Skeletal muscle satellite cell (primary cell): Measurements from ENCODE around the gene HLA-DQB2.
"Not testable (repeated sequence)": the region's sequence is repeated elsewhere in the genome, so short reads cannot be mapped to it uniquely, and the experiment has no call there.

ENCODE experiments used
- H3K27me3 ChIP-seq: 2 replicates; pipeline ENCODE4 v1.7.0; 2013; ENCODE audit warnings: low read length; ENCODE audit not compliant: control insufficient read depth, insufficient read depth
- H3K36me3 ChIP-seq: 2 replicates; pipeline ENCODE4 v1.7.0; 2013; ENCODE audit warnings: mild to moderate bottlenecking, control low read depth, low read length; ENCODE audit not compliant: insufficient read depth
- H3K4me1 ChIP-seq: 2 replicates; pipeline ENCODE4 v1.7.0; 2013; ENCODE audit warnings: low read length; ENCODE audit not compliant: control insufficient read depth, insufficient read depth
- H3K4me2 ChIP-seq: 2 replicates; pipeline ENCODE4 v1.7.0; 2013; ENCODE audit warnings: mild to moderate bottlenecking, low read length
- H3K4me3 ChIP-seq: 2 replicates; pipeline ENCODE4 v1.7.0; 2013; ENCODE audit warnings: low read length
- H3K9ac ChIP-seq: 2 replicates; pipeline ENCODE4 v1.7.0; 2013; ENCODE audit warnings: mild to moderate bottlenecking, low read depth, low read length, moderate library complexity
- H3K9me3 ChIP-seq: replicated peaks from 2 replicates; pipeline ENCODE4 v1.7.0; 2013; ENCODE audit warnings: mild to moderate bottlenecking, control low read depth, low read length

HLA-DQB2 gene

DNA sequence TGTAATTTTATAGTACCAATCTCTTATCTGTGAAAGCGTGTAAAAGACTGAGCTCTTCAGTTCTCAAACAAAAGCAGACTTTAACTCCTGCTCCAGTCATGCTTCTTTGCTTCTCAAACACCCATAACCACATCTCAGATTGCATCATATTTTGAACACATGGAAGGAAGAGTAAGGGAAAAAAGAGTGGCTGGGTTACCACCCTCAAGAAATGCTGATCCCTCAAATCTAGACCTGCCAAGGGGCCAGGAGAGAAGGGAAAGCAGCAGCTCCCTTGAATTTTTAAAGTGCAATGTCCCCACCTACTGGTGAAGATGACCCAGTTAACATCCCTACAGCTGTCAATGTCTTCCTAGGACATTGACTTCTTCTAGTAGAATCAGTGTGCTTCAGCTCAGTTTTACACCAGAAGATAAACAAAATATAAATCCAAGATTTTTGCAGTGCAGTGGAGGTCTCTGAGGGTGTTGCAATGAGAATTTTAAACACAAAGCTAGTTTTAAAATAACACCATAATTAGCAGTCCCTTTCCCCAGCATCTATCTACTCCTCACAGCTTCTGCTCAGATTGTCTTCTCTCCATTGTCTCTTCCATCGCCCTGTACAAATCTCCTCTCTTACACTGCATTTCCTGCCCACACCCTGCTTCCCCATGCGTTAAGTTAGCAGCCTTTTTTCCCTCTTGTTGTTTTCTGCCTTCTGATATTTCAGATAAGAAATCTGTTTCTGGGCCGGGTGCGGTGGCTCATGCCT, 22.6 kb upstream of the HLA-DQB2 start:
- Histone ChIP-seq H3K27me3 (peaks cover 19% of the 10 kb centered on the region), H3K4me1 (no peaks in the 10 kb centered on the region), H3K9me3 (no peaks in the 10 kb centered on the region), H3K4me3 (no peak overlapping the region), H3K36me3 (no peaks in the 10 kb centered on the region), H3K9ac (no peak overlapping the region), H3K4me2 (no peak overlapping the region)

DNA sequence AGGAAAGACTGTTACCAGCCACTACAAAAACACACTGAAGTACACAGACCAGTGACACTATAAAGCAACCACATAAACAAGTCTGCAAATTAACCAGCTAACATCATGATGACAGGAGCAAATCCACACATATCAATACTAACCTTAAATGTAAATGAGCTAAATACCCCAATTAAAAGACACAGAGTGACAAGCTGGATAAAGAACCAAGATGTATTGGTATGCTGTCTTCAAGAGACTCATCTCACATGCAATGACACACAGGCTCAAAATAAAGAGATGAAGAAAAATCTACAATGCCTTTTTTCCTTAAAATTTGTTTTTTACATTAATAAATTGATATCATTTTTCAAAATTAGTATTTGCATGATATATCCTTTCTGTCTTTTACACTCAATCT, 19.6 kb upstream of the HLA-DQB2 start:
- not testable (repeated sequence) for H3K4me1 ChIP-seq, H3K9ac ChIP-seq, H3K36me3 ChIP-seq, H3K4me2 ChIP-seq, H3K4me3 ChIP-seq, H3K9me3 ChIP-seq
- H3K27me3 ChIP-seq = peaks cover 27% of the 10 kb centered on the region

- Histone ChIP-seq H3K4me2 (no peak overlapping the region), H3K9ac (no peak overlapping the region), H3K9me3 (no peaks in the 10 kb centered on the region), H3K4me3 (no peak overlapping the region), H3K36me3 (no peaks in the 10 kb centered on the region), H3K27me3 (peaks cover 35% of the 10 kb centered on the region), H3K4me1 (no peaks in the 10 kb centered on the region)
These were observed 15.7 kb upstream of the HLA-DQB2 start for GRCh38 chr6:32779036-32779435.

GRCh38 chr6:32775071-32775470, 11.7 kb upstream of the HLA-DQB2 start:
- Histone ChIP-seq H3K9ac (no peak overlapping the region), H3K27me3 (peaks cover 43% of the 10 kb centered on the region), H3K4me3 (no peak overlapping the region), H3K4me2 (no peak overlapping the region), H3K9me3 (no peaks in the 10 kb centered on the region), H3K36me3 (no peaks in the 10 kb centered on the region), H3K4me1 (no peaks in the 10 kb centered on the region)

DNA sequence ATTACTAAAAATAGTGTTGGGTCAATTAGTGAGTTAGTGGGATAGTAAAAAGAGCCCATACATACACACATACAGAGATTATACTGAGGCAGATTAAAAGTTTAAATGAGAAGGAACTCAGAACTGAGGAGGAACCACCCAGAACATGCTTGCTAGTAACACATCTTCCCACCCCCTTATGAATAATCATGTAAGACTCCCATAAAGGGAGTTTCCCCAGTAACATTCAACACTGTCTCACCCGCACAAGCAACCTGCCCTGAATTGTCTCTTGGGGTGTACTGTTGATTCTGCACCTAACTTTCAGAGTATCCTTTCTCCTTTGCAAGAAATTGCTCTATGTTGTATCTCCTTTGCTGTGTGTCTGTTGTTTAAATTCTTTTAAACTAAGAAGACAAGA, 11.1 kb upstream of the HLA-DQB2 start:
- Histone ChIP-seq H3K27me3 (peaks cover 40% of the 10 kb centered on the region), H3K4me3 (no peak overlapping the region), H3K36me3 (no peaks in the 10 kb centered on the region), H3K9me3 (no peaks in the 10 kb centered on the region), H3K4me1 (no peaks in the 10 kb centered on the region), H3K9ac (no peak overlapping the region), H3K4me2 (no peak overlapping the region)

DNA sequence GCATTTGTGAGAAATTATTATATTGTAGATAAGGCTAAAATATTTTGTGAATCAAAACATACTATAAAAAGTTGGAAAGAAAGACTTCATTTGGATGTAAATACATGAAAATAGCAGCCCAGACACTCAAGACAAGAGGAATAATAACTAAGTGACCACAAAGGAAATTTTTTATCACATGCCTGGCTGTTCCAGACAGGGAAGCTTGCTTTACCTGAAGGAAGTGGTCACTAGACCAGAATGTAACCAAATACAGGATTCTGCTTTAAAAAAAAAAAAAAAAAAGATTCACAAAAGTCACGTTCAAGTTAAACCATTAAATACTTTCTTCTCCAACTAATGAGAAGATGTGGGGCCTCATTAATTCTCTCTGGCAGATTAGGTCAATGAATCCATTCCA, 9.3 kb upstream of the HLA-DQB2 start:
- Histone ChIP-seq H3K4me1 (no peaks in the 10 kb centered on the region), H3K36me3 (no peaks in the 10 kb centered on the region), H3K27me3 (peaks cover 37% of the 10 kb centered on the region), H3K4me3 (no peak overlapping the region), H3K9ac (no peak overlapping the region), H3K9me3 (no peaks in the 10 kb centered on the region), H3K4me2 (no peak overlapping the region)

GRCh38 chr6:32764048-32764447, 716 bp upstream of the HLA-DQB2 start:
- Histone ChIP-seq H3K9ac (no peak overlapping the region), H3K4me1 (no peaks in the 10 kb centered on the region), H3K9me3 (no peaks in the 10 kb centered on the region), H3K36me3 (no peaks in the 10 kb centered on the region), H3K4me3 (no peak overlapping the region), H3K27me3 (peaks cover 35% of the 10 kb centered on the region), H3K4me2 (no peak overlapping the region)

GRCh38 chr6:32761548-32761947, 1.8 kb downstream of the HLA-DQB2 start:
- H3K27me3 ChIP-seq = peaks cover 39% of the 10 kb centered on the region
- no peaks in the 10 kb centered on the region for H3K4me1 ChIP-seq
- no peak overlapping the region for H3K4me3 ChIP-seq
- no peaks in the 10 kb centered on the region for H3K36me3 ChIP-seq
- no peaks in the 10 kb centered on the region for H3K9me3 ChIP-seq
- no peak overlapping the region for H3K4me2 ChIP-seq
- H3K9ac ChIP-seq = no peak overlapping the region

DNA sequence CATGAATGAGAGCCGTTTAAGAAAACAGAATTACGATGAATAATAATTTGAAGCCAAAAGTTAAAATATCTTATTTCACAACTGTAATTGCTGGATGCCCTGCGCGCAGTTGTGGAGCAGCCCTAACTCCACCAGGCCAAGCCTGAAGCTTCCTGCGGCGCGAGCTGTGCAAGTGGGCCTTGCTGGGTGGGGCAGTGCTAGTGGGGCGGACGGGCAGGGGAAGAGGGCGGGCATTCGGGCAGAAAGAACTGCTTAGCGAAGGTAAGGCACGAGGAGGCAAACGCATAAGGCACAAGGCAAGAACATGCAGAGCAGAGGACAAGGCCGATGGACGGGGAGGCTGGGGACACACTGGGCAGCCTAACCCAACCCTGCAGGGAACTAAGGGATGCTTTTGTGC, 2.3 kb downstream of the HLA-DQB2 start:
- H3K9me3 ChIP-seq = no peaks in the 10 kb centered on the region
- H3K36me3 ChIP-seq = no peaks in the 10 kb centered on the region
- H3K27me3 ChIP-seq = peaks cover 42% of the 10 kb centered on the region
- H3K4me2 ChIP-seq = no peak overlapping the region
- H3K9ac ChIP-seq = no peak overlapping the region
- H3K4me1 ChIP-seq = no peaks in the 10 kb centered on the region
- H3K4me3 ChIP-seq = no peak overlapping the region

DNA sequence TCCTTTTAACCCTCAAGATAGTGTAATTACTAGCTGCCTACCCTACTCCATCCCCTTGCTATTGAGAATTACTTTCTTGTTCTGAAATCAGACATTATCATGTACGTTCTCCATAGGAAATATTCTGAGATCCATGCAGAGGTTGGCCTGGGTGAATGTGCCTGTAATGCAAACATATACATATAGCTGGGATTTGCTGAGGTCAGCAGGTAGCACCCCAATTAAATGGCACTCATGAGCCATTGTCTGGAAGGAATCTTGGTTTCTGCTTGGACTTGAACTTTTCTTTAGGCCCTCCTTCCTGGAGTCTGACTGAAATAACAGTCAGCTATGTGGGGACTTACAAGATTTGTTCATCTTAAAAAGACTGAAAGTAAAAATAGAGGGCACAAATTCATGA, 3.7 kb downstream of the HLA-DQB2 start:
- H3K4me1 ChIP-seq = no peaks in the 10 kb centered on the region
- H3K4me3 ChIP-seq = no peak overlapping the region
- peaks cover 51% of the 10 kb centered on the region for H3K27me3 ChIP-seq
- H3K36me3 ChIP-seq = no peaks in the 10 kb centered on the region
- H3K9ac ChIP-seq = no peak overlapping the region
- H3K9me3 ChIP-seq = no peaks in the 10 kb centered on the region
- no peak overlapping the region for H3K4me2 ChIP-seq

DNA sequence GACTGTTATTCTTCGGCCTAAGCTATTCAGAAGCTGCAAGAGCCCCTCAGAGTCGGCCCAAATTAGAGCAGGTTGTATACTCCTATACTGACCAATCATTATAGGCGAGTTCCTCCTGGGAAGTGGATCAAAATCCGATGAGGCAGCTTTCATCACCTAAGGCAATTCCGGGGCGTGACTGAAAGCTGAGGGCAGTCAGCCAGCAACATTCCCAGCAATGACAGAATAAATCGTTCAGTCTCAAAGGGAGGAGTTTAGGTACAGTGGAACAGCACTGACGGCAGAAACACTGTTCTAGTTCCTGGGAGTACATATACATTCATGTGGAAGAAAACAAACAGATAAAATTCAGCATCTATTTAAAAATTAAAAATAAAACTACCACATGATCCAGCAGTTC, 10.8 kb downstream of the HLA-DQB2 start:
- Histone ChIP-seq H3K36me3 (no peaks in the 10 kb centered on the region), H3K4me1 (no peaks in the 10 kb centered on the region), H3K9ac (no peak overlapping the region), H3K4me2 (no peak overlapping the region), H3K27me3 (peaks cover 44% of the 10 kb centered on the region), H3K9me3 (no peaks in the 10 kb centered on the region), H3K4me3 (no peak overlapping the region)

GRCh38 chr6:32745649-32746048, 17.7 kb downstream of the HLA-DQB2 start:
- not testable (repeated sequence) for H3K4me3 ChIP-seq, H3K4me2 ChIP-seq, H3K9ac ChIP-seq, H3K9me3 ChIP-seq, H3K36me3 ChIP-seq, H3K4me1 ChIP-seq
- peaks cover 25% of the 10 kb centered on the region for H3K27me3 ChIP-seq
